DMS53 treated with DMSO at 0.1 percent for 48 hours (cell line): ENCODE data around the gene TNIK.
"Not testable (repeated sequence)": the region's sequence is repeated elsewhere in the genome, so short reads cannot be mapped to it uniquely, and the experiment has no call there.

Experiments
- DNase-seq: peaks from one replicate; lab custom pipeline; 2025; ENCODE audit not compliant: unreplicated experiment; lab: John Stamatoyannopoulos, UW

The TNIK gene

DNA sequence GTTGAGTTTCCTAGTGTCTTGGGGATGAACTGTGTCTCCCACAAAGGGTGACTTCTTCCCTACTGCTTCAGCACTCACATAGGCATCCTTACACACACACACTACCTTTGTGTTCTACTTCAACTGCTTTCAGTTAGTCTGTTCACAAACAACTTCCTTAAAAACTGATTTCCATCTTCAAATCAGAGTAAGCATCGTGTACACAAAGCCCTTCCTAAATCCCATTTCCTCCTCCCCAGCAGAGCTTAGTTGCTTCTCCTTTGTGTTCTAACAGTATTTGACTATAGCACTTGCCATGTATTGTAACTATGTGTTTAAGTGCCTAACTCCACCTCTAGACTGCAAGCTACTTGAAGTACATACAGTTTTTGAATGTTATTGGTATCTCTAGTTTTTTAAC lies 71.7 kb downstream of the TNIK start:
- no peak for DNase-seq

DNA sequence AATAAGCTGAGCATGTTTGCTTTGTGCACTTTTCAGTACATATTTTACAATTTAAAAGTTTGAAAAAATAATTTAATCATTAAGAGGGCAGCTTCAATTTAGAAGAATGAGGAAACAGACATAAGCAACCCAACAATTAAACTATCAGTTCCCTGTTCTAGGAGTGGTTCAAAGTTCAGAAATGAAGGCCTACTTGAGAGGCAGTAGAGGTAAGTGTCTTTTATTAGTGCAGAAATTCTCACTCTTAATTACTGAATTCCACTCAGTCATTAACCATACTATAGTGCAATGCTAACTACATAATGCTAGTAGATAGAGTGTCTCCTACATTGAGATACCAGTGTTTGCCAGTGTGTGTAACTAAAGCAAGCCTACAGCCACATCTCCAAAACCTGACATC lies 73.1 kb downstream of the TNIK start:
- no peak for DNase-seq

DNA sequence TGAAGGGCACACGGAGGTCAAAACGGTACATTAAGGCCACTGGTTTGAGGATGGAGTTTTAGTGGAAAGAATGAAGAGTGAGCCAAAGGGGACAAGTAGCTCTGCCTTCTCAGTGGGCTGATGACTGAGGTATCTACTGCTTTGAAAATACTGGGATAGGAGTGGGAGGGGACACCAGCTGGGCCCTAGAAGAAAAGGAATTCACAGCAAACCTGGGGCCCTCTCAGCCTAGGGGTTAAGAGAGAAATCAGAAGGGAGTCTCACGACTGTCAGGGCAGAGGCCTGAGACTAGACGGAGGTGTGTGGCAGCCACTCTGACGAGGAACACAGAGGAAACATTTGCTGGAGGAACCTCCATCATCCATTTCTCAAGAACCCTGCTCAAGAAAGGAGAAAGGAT lies 75.1 kb downstream of the TNIK start:
- no peak for DNase-seq

DNA sequence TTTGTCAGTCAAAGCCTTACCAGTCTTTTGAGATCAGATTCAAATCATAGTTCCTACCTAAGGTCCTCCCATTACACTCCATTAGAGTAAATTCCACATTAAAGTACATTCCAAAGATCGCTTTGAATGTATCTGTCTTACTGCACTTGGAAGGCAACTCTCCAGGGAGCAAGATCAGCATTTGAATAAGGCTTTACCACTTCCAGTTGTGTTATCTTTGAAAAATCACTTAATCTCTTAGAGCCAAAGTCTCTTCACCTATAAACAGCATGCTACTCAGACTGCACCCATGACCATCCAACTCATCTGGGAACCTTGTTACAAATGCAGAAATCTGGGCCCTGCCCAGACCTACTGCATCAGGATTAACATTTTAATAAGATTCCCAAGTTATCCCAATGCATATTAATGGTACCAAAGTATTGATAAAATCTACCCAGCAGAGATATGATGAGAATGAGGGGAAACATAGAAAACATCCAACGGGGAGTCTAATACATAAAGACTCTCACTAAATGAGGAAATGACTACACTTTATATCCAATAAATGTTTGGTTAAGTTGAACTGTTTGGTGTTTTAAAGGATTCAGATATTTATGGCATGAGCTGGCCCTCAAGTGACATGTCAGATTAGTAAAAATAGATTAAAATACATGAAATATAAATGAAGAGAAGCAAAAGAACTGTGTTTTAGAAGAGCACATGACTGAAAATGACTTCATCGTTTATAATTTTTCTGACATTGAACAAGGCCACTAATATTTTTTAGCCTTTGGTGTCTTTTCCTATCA lies 75.9 kb downstream of the TNIK start:
- no peak for DNase-seq

DNA sequence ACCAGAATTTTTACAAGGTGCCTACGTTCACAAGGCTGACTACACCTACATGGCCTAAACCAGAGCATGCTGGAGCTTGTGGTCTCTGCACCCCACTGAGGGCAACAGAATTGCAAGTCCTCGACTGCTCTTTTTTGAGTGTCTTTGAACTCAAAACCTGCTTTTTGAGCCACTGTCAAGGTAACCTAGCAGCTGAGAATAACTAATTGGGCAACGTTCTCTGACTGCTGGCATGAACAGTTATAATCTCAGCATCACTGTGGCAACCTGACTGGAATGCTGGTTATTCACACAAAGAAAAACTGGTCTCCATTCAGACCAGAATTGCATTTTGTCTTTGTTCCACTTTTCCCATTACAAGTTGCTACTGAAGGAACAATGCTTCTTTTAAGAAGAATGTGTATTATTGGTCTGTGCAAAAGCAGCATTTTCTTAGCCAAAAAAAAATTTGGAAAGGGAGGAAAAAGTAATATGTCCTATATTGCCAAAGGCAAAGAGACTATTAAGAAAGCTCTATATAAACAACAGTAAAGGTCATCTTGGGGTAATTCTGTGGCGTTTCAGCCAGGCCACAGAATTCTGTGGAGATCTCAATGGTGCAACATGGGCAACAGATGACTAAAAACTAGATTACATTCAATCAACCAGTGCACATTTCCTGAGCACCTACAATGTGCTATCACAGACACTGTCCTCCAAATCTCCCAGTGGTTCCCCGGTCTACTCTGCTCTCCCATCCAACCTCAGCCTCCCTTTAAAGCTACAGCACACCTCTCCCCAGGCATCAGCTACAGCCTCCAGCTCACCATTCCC lies 76.8 kb downstream of the TNIK start:
- no peak for DNase-seq

DNA sequence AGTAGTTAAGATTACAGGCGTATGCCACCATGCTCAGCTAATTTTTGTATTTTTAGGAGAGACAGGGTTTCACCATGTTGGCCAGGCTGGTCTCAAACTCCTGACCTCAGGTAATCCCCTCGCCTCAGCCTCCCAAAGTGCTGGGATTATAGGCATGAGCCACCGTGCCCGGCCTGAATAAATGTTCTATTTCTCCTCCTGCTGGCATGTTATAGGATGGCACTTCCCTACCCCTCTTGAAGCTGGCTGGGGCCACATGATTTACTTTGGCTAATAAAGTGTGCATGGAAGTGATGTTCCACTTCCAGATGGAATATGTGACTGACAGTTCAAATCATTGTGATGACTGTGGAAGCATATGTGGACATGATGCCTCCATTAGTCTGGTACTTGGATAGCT lies 77.9 kb downstream of the TNIK start:
- not testable (repeated sequence) for DNase-seq

DNA sequence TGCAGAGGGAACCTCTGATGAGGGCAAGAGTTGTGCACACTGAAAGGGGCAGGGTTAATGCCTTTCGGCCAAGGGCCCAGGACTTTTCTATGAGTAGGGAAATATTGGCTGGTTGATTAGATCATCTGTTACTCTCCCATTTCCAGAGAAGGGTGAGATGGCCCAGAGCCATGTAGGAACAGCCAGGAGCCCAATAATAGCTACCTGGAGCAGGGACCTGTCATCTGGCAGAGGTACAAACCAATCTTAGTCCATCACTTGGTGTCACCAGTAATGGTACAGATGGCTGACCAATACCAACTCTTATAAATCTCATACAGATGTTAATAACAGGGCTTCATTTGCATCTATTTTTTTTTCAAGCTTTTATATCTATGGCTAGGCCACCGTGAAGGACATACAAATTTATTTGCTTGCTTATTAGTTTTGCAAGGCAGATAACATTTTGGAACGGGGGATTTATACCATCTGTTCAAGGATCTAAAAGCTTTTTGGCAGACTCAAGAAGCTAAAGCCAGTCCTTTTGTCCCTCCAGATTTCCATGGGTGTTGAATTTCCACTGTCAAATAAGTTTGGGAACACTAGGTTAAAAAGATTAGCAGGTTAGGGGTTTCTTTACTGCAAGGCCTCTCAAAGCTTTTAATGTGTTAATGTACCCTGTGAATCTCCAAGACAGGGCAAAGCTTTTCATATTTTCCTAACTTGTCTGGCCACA lies 79.3 kb downstream of the TNIK start:
- DNase-seq = no peak

DNA sequence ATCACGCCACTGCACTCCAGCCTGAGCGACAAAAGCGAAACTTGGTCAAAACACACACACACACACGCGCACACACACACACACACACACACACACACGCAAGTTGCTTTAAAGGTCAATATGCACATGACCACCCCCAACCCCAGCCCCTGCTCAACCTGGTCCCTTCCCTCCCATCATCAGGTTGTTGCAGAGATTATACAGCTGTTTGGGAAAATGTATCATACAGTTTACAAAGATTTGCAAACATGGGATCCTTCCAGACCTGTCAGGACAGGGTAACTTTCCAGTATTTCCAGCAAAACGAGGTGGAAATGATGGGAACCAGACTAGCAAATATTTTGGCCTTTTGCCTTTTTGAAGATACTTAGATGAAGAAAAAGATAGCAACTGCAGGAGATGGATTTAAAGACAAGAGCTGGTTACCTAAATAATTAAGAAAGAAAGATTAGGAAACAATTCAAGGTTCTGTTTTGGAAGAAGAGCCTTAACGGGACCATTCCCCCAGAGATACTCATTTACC lies 80.2 kb downstream of the TNIK start:
- DNase-seq = no peak

DNA sequence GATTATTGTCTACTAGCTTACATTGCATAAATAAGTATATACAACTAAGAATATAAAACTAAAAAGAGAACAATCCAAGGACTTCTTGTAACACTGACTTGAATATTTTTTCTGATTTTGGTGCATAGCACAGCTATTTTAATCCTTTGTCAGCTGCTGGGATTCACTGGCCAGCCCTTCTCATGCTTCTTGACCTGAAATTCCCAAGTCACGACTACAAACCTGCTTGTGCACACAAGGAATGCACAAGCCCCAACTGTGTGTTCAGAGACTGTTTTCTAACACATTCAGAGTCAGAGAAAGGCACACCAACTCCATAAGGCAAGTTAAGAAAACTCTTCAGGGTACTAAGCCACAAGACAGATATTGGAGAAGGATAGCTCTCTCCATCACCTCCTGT lies 80.9 kb downstream of the TNIK start:
- no peak for DNase-seq

DNA sequence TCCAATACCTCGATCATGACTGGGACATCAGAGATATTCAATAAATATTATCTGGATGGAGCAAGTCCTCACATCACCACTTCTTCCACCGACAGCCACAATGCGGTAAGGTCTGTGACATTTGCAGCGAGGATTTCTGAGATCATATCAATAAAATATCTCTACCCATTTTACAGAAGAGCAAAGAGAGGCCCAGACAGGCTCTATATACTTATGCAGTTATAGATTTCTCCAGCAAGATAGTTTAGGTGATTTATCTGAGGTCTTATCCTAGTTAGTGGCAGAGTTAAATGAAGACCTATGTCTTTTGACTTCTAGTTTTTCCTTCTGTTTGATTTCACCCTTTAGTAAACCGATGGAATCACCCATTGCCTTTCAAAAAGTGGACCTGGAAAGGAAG lies 81.6 kb downstream of the TNIK start:
- DNase-seq = no peak

DNA sequence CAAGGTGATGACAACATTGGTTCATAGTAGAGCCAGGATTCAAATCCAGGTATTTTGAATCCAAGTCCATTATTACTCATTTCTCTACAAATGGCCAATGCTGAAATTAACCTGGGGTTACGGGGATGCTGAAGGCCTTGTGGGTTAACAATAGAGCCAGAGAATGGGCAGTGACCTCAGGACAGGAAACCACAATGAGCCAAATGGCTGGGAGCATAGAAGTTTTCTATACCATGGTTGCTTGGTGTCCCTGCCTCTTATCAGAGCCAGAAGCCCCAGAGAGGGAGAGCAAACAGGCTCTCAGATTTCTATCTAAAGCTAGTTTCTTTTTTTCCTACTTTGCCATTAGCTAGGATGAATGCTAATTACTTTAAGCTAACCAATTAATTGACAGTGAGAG lies 82.3 kb downstream of the TNIK start:
- DNase-seq = no peak

DNA sequence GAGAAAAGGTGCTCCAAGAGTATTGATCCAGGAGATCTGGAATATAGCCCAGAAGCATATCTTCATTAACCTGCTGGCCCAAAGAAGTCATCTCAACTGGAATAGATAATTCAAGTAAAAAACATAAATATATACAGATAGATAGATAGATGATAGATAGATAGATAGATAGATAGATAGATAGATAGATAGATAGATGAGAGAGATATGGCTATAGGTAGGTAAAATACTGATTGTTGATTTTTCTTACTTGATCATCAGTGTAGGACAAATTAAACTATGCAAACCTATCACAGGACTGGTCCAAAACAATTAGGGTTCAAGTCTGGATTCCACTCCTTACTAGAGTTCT lies 83.6 kb downstream of the TNIK start:
- DNase-seq = no peak

DNA sequence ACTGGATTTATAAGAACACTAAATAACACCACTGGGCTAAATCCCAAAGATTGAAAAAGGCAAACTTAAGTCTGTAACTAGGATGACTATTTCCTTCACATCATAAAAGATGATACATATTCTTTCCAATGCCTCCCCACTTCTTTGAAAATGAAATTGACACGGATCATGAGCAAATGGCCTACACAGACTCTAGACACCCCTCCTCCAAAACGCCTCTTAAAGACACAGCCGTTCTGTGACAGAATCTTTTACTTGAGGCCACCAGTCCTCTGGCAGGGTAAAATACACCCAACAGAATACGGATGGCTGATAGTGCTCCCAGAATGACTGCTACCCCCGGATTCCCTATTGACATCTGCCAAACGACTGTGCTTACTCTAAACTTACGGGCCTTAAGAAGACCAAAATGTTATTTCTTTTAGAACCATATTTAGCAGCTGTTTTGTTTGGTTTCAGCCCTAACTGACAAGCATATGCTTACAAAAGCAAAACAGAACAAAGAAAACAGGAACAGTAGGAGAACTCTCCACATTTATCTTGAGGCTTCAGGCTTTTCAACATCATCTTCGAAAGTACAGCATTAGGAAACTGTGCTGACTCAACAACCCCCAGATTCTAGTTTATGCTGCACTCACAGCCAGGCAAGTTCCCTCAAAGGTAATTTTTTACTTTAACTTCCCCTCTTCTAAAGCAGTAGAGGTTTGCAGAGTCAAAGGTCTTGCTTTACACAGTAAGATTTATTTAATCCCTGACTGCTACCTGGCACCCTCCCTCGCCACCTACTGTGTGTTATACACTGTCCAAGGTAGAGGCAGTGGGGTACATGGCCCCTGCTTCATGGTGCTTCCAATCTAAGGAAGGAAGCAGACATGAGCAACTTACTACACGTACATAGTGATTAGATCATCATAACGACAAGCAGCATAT lies 84.3 kb downstream of the TNIK start:
- DNase-seq = no peak

DNA sequence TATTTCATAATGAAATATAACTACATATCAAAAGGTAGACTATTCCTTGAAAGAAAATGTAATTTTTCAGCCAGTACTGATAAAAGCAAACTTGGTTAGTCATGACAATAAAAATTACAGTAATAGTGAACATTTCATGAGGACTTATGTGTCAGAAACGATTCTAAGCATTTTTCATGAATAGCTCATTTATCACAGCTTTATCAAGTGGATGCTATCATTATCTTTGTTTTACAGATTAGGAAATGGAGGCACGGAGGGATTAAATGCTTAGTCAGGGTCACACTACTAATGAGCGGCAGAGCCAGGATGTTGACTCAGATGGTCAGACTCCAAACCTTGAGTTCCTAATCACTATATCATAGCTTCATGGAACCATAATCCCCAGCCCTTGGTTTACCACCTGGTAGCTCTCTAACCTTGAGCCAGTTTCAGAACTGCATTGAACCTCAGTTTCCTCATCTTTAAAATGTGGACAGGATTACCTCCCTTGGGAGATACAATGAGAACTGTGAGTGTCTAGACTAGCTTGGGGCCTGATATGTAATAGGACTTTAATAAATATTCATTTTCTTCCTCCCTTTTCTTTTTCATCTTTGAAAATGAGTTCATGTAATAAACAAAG lies 85.4 kb downstream of the TNIK start:
- DNase-seq = no peak

DNA sequence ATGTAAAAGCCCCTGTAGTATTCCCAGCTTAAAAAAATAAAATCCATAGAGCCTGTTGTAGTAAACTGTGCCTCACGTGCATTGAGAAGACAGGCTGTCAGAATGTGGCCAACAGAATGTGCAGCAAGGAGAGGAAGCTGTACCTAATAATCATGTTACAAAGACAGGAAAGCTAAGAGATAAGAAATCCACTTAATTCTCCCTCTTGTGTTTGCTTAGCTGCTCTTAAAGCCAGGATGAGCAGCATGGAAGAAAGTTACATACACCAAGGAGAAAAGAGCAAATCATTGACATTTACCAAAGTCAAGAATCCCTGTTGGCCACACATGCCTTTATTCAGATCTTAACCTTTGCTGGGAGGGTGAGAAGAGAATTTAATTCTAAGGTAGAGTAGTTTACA lies 85.9 kb downstream of the TNIK start:
- no peak for DNase-seq

DNA sequence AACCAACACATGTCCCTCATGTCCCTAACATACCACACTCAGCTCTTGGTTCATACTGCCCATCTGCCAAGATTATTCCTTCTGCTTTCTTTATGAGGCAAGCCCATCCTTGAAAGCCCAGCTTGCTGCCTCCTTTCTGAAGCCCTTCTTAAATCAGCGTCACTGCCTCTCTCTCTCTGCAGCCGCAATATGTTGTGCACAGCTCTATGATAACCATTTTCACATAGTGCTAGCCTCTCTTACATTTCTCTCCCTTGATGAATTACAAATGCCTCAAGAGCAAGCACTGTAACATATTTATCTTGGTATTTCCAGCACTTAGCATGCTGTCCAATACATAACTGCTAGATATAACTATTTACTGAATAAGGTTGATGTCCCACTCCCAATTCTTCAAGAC lies 86.5 kb downstream of the TNIK start:
- DNase-seq = no peak

DNA sequence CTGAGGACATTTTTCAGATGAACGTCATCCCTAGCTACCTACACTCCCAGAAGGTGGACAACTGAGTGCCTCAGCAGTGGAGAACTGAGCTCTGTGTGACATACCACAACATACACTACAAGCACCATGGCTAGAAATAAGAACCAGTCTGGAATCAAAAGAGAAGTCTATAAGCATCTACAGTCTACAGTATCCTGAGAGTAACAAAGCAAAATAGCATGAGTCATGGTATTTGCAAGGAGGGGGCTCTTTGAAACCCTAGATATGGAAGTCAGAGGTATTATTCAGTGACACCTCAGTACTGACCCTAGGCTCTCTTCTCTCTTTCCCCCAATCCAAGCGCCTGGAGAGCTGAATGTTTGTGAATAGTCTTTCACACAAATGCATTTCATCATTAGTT lies 87.5 kb downstream of the TNIK start:
- DNase-seq = no peak

DNA sequence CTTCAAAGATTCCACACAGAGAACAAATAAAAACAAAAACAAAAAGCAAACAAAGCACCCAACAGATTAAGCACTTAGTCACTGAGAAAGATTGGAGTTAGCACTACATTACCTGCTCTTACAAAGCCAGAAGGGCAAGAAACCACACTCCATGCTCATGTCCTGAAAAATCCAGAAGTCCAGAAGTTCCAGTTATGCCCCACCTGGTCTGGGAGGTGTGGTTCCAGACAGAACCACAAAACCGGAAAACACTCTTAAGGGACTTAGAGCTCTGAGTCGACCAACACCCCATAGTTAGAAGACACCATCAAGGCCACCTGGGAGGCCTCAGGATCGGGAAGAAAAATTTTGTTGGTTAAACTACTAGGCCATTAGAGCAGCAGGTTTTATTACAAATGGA lies 88.9 kb downstream of the TNIK start:
- DNase-seq = no peak

DNA sequence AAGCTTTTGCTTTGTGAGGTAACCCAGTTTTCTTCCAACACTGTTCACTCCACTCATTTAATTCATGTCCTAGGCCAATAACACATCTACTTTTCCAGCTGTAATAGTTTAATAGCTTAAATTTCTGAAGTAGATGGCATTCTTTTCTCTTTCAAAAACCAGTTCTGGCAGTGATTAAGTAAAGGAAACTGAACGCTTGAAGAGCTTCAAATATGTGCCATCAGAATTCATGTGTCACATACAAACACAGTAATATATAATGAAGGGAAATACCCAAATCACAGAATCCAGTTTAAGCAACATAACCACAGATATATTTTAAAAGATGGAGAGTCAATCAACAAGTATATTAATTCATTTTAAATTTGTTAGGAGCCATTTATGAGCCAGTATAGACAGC lies 91.0 kb downstream of the TNIK start:
- DNase-seq = no peak

DNA sequence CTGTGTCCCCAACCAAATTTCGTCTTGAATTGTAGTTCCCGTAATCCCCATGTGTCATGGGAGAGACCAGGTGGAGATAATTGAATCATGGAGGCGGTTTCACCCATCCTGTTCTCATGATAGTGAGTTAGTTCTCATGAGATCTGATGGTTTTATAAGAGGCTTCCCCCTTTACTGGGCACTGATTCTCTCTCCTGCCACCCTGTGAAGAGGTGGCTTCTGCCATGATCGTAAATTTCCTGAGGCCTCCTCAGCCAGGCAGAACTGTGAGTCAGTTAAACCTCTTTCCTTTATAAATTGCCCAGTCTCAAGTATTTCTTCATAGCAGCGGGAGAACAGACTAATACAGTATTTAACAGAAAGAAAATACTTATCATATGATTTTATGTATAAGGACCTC lies 93.5 kb downstream of the TNIK start:
- not testable (repeated sequence) for DNase-seq
